Hippocampal formation (tissue), 2 donors: ENCODE measurements around the gene HEMK1.

Experiments
- DNase-seq, 2 donors: peaks; one replicate each; lab custom pipeline; 2025; lab: John Stamatoyannopoulos, UW

The HEMK1 gene

DNA sequence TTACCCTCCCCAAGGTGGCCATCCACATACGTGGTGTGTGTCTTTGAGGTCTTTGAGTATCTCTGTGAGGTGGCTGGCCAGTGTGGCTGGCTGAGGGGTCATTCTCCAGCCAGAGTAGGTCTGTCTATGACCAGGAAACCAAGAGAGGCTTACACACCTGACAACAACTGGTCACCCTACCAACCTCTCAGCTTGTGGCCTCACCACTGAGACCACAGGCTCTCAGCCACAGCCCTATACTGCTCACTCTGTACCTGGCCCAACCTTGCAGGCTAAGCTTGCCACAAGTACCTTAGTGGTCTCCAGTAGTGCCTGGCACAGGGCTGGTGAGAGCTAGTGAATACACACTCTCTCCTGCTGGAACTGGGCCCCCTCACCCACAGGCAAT lies 5.1 kb downstream of the HEMK1 start:
- no peak for DNase-seq

DNA sequence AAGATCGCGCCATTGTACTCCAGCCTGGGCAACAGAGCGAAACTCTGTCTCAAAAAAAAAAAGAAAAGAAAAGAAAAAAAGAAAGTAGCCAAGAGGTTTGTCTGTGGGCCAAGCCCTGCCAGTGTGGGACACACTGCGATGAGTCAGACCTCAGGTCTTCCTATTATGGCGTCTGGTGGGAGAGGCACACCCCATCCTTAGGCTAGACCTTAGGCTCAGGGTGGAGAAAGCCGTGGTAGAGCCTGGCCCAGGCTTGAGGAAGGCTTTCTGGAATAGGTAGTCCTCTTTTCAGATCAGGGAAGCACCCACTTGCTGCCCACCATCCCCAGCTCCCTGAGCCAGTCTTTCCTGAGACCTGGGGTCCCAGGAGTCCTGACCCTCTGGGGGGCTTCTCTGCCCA lies 6.0 kb downstream of the HEMK1 start:
- DNase-seq, result no peak

DNA sequence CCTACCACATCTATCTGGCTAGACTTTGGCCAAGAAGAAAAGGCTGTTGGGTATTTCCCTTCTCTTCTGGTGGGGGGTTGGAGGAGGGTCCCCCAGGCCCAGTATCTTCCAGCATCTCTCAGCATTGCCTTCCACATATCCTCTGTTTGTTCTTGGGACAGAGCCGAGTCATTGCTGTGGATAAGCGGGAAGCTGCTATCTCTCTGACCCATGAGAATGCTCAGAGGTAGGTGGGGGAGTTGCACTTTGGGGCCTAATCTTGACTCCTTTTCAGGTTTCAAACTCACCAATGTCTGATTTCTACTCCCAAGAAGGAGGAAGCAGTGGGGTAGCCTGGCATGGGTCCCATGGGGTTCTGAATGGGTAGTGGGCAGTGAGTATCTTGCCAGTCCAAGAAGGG lies 8.0 kb downstream of the HEMK1 start:
- DNase-seq, result no peak

DNA sequence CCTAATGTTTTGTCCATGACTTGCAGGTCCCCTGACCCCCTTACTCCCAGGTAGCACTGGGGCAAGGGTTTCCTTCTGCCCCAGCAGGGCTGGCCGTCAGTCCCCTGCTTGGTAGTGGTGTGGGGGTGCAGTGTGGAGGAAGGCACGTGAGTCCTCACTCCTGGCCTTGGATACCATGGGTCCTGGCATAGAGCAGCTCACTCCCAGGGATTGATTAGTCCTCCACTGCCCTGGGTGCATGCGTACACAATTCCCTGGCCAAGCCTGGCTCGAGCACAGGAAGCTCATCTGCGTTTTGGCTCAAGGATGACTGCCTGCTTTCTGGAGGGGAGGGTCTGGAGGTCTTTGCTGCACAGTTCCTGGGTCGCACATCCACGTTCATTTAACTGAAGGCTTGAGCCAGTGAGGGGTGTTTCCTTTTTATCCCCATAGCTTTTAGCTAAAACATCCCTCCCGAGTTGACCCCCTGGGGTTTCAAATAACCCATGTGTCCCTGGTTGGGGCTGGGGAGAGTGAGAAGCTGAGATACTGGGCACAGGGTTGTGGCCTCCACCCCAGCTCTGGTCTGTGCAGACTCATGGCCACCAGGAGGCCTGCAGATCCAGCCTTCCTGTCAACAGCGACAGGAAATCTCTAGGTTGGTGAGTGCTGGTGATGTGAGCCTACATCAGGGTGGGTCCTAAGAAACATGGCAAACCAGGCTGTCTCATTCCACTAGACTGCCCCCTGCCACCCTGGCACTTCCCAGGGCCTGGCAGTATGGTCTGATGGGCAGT lies 11.5 kb downstream of the HEMK1 start:
- DNase-seq, result no peak

DNA sequence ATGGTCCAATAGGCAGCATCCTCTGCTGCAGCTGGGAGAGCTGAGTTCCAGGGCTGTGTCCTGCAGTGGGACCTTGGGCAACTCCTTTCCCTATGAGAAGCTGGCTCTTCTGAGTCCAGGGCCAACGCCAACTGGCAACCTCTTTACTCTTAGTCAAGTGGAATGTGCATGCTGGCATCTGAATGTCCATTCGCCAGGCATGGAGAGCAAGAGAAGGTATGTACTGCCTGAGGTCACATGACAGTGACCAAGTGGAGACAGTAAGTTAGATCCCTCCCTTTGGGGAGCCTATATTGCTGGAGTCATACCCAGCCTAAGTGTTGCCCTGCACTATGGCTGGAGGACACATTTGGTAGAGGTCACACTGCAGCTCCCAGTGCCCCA lies 12.1 kb downstream of the HEMK1 start:
- no peak for DNase-seq

DNA sequence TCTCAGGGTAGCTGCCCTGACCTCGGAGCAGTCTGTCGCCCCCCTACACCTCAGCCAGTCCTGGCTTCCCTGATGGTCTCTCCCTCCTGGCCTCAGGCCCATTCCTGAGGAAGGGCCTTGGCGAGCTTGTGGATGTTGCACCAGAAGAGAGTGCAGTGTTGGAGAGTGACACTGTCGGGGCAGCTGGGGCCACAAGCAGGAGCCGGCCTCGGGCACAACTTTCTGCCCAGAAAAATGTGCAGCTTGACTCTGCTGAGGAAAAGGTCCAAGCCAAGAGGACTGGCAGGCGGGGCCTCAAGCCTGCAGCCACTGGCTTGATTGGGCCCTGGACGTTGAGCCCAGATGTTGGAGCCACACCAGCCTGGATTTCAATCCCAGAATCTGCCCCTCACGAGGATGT lies 12.8 kb downstream of the HEMK1 start:
- no peak for DNase-seq

DNA sequence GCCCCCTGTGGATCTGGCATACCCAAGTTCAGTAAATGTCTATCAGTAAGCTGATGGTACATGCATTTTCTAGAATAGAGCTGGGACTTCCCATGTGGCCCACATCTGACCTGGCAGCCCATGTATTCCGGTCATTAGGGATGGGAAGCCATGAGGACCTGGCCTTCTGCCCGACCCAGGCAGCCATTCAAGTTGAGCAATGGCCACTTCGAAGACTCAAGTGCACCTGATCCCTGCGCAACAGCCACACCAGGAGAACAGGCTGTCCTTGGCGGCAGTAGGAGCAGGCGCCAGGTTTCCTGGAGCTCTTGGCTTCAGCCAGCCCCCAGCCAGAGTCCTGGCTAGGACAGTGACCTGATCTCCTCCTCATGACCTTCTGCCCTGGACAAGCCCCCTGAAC lies 14.6 kb downstream of the HEMK1 start:
- no peak for DNase-seq

DNA sequence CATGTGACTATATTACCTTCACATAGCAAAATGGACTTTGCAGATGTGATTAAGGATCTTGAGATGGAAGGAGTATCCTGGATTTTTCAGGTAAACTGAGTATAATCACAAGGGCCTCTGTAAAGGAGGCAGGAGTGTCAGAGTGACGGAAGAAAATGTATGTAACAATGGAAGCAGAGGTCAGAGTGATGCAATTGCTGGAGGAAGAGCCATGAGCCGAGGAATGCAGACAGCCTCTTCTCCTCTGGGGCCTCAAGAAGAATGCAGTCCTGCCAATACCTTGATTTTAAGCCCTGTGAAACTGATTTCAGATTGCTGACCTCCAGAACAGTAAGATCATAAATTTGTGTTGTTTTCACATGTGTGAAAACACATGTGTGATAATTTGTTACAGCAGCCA lies 15.1 kb downstream of the HEMK1 start:
- no peak for DNase-seq

DNA sequence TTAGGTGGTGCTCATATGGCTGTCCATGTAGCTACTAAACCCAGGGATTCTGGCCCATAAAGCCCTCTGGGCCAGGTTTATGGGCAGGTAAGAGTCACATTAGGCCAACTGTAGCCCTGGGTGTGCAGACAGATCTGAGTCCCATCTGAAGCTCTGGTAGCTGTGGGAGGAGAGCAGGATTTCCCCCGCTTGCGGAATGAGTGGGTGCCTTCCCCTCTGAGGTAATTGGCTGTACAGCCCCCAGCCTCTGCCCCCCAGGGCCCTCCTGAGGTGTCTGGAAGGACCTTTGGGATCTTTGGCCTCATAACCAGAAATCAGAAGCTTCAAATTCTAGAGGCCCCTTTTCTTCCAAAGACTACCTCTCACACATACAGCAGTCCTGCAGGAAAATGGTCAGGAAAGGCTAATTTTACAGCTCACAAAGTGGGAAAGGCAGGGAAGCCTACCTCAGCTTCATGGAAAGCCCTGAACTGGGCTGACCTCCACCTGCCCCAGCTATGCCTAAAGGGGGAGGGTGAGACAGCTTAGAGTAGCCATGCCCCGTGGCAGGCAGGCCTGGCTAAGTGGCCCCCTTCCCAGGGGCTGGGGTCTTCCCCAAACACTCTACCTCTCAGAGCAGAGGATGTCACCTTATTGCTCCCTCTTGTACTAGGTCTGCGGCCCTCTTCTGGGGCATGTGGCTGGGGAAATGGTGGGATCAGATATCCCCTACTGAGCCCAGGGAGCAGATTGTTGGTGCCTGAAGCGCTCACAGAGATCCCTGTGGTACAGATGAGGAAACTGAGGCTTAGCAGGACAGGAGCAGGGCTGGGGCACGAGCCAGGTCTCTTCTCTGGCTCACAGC lies 16.8 kb downstream of the HEMK1 start:
- no peak for DNase-seq

DNA sequence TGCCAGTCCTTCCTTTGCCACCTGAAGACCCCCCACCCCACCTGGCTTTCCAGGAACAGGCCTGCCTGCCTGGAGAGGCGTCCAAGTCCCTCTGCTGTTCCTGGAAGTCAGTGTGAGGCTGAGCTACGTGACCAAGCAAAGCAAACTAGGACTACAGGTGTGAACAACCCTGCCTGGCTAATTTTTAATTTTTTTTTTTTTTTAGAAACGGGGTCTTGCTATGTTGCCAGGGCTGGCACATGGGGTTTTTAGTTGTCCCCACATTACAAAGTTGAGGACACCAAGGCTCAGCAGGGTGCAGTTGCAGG lies 17.4 kb downstream of the HEMK1 start:
- DNase-seq, result no peak

DNA sequence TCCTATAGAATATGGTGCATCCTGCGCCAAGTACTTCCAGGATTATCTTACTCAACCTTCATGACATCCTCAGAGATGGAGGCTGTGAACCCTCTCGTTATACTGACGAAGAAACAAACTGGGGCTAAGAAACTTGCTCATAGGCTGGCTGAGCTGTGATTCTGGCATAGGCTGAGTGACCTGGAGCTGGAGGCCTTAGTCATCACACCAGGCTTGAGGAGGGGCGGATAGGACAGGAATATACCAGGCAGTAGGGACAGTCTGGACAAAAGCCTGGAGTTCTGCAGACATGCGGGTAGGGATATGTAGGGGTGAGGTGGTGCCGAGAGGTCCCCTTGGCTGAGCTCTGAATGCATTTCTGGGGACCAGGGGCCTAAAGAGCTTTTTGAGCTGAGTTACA lies 18.1 kb downstream of the HEMK1 start:
- no peak for DNase-seq

DNA sequence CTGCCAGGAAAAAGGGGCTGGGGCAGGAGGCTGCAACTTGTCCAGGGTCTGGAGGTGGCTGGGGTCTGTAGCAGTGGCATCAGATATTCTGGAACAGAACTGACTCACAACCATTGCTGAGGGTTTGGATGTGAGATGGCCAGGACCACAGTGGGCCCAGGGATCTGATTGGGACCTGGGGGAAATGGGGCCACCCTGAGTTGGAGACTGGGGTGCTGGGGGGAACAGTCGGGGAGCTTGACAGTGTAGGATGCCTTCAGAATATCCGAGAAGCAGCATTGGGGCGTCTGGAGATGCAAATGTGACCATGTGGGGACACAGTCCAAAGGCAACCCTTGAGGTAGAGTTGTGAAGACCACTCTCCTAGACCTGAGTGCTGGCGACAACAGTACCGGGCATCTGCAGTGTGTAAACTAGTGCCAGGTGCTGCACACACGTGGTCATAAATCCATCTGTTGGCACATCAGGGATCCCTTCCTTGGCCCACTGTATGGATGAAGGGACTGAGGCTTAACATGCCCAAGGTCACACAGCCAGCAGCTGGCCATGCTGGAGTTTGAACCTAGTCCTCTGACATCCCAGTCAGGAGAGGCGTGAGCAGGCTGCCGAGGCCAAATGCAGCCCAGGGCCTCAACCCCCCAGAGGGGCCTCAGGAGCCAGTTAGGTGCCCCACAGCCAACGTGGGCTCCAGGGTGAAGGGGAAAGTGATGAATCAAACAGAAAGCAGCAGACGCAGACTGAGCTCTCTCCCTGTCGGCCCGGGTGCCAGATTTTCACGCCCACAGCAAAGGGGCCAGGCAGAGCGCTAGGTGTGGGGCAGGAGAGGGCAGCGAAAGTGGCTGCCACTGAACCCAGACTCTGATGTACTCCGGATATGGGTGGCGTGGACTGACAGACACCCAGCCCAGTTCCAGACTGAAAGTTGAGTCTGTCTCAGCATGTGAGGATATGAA lies 18.8 kb downstream of the HEMK1 start:
- DNase-seq, result no peak

DNA sequence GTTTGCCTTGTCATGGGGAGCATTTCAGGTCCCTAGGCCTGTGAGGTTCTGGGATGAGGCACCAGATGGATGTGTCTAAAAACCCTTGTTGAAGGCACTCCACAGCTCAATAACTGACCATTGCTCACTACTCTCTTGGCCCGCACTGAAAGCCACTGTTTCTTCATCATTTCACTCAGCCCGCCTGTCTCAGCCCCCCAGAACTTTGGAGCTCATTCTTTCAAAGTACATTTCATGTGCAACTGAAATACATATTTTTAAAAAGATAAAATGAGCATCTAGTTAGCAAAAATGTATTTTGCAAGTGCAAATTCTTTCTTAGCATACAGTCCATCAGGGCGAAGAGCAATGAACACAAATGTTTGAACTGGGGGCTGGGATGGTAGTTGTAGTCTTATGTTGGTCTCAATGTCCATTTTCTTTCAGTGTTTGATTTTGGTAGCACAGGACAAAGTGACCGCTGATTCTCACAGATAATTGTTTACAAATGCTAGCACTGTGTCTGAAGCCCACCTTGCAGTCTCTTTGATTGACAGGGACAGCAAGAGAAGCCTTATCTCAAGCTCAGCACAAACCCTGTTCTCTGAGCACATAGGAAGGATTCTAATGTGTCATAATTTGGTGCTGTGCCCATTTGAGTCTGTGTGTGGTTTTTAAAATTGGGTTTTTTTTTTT lies 19.6 kb downstream of the HEMK1 start:
- no peak for DNase-seq

DNA sequence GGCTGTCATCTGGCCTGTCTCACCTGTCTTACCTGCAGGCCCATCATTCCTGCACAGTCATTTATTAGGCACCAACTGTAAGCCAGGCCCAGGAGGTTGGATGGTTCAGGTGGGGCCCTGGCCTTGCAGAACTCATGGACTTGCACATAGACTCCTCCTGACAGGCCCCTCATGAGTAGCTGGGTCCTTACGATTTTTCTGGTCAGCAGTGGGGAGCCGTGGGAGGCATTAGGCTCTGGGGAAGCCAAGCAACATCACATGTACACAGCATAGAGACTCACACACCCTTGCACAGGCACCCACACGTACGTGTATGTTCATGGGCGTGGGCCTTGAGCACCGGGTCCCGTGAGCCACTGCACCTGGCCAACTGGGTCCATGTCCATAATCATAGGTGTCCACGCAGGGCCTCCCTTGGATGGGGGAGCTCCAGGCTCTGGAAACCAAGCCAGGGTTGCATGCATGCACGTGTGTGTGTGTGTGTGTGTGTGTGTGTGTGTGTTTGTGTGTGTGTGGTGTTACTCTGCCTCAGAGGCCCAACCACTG lies 21.9 kb downstream of the HEMK1 start:
- DNase-seq, result no peak

DNA sequence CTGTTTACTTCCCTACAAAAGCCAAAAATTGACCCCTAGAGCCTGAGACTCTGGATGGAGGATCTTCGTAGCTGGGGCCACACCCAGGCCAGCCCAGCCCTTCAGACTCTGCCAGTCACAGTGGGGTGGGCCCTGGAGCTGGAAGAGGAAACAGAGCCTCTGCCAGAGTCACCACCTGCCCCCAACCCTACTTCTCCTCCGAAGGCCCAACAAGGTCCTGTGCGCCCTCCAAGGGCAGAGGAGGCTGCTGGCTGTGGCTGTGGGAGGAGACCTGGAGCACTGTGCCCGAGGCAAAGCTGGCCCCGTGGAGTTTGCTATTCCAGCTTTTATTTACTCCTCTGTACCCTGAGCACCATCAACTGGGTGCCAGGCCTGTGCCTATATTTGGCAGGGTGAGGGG lies 23.2 kb downstream of the HEMK1 start:
- no peak for DNase-seq

DNA sequence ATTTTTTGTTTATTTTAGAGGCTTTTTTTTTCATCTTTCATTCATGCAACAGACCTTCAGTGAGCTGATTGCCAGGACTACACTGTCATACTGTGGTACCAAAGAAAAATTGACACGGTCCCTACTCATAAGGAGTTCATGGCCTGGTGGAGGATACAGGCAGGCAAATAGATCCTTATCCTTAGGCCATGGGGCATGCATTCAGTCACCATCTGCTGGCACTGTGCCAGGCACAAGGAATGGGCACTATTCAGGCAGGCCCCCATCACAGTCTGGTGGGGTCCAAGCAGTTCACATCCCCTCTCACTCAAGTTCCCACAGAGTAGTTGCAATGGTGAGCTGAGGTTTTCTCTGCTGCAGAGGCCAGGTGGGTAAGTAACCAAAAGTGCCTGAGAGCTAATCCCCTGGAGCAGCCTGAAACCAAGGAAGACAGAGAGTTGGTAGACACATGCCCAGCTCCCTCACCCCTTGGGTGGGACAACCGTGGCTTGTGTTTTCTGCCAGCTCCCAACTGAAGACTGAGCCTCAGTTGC lies 25.0 kb downstream of the HEMK1 start:
- no peak for DNase-seq

DNA sequence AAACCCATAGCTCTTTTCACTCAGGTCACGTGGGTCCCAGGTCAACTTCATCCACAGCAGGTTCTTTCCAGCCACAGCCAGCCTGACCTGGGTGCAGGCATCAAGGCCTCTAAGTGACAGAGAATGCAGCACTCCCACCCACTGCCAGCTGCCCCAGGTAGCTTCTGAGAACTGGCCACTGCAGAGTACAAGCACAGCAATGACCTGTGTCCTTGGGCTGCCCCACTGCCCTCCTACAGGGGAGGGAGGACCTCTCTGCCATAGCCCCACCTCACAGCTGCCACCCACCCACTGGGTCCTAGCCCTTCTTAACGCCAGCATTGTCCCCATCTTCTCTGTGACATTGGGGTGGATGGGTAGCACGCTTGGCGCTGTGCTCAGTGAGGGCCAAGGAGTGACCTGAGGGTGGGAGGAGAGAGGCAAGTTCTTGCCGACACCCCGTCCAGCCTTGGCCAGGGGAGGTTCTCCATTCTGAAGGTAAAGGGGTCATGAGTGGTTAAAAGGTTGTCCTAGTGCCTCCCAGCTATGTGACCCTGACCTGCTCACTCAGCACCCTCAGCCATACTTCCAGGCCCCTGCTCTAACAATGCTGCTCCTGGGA lies 29.9 kb downstream of the HEMK1 start:
- no peak for DNase-seq

DNA sequence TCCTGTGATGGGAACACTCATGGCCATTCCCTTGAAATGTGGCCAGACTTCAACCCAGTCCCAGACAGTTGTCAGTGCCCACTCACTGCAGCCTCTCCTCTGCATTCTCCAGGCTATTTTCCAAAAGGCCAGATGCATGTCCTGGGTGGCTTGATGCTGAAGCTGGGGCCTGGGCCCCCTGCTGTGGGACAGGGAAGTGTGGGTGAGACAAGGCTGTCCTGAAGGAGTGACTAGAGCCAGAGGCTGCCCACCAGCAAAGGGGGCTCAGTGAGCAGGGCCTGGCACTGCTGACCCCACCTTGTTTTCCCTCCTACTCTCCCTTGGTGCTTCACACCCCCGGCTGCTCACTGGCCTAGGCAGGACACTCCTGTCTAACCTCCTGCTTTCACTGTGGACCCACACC lies 30.4 kb downstream of the HEMK1 start:
- DNase-seq, result no peak

DNA sequence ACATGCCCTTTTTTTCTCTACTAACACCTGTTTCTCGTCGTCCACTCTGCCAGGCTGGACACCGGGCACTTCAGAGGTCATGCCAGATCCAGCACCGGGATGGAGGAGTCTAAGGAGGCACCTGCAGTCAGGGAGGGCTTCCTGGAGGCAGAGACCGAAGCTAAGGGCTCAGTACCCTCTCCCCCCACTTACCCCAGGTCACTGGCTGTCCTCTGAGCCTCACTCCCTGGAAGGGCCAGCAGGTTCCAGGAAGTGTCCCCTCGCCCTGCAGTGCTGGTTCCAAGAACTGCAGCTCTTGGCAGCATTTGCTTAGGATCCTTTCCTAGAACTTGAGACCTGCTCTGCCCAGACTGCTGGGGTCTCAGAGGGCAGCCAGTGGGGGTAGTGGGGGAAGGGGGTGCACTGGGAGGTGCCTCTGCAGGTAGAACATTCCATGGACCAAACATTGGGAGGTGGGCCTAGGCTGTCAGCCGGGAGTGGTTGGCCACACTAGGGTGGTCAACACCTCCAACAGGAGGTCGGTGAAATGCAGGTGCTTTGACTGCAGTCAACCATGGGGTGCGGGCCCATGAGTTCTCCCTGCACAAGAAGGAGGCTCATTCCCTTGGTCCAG lies 30.9 kb downstream of the HEMK1 start:
- no peak for DNase-seq

DNA sequence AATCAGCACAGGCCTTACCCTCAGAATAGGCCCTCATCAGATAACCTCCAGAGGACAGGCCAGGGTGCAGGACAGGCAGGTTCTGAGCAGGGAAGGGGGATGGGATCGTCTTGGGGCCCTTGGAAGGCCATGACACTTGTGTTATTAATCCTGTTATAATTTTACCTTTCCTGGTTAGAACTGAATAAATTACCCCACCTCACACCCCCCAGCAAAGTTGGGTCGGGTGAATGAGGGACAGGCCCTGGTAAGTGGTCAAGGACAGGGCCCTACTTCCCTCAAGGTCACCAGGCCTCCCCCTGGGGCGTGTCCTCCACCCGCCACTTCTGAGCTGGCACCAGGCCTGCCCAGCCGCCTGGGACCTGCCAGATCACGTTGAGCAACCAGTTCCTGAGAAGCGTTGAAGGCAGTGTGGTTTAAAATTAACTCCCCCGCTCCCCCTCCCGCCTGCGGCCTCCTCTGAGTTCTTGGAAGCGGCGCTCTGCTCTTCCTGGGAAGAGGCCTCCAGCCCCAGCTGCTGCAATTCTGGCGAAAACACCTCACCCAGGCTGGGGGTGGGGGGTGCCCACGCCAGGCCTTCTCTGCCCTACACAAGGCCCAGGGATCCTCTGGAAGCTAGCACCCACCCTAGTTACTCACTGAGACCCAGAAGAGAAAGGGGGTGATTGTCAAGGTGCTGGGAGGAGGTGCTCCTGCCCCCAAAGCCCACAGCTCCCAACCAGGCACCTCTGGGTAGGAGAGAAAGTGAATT lies 31.7 kb downstream of the HEMK1 start:
- DNase-seq, result peak; percentile 65 to 72
